ENCODE measurements around the gene CHN1. TPM values are rescaled to one million over a fixed set of nuclear protein-coding genes. Genes with fewer than 3 reads are reported as not detected.

The CHN1 gene
- total RNA-seq, 1 donor from 2014 or later, result 30.6 TPM

DNA sequence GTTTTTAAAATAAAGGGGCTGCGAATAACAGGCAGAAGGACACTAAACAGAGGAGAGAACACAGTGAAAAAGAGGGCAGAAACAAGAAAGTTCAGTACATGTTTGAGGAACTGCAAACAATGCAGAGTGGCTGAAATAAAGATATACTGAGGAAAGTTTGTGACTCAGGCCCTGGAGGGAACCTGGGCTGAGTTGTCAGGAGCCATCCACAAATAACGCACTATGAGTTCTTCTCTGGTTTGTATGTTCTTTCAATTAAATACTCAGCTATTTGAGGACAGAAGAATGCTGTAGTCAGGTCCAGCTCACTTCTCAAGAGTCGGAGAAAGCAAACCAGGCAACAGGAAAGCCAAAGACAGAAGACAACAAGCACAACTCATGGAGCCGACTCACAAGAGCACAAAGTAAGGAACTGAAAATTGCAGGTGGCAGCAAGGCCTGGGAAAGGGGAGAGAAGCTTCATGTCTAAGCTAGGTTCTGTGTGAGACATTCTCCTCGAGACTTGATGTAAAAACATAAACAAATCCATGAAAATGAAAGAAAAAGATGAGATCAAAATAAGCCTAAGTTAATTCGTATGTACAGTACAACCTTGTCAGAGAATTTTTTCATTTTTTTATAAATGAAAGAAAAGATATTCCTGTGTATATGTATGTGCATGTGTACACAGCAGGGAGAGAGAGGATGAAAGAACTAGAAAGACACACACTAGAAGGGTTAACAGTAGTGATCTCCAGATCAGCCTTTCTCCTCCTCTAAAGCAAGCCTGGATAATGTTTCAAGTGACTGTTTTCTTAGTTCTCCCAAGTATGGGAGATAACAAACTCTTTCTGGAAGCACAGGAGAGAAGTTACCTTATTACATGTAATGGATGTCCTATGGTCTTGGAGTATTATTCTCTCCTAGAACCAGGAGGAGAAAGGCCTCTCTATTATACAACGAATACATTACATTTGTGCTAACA is 41.5 kb downstream of the CHN1 start:
- TF ChIP-seq, protein P1, sequence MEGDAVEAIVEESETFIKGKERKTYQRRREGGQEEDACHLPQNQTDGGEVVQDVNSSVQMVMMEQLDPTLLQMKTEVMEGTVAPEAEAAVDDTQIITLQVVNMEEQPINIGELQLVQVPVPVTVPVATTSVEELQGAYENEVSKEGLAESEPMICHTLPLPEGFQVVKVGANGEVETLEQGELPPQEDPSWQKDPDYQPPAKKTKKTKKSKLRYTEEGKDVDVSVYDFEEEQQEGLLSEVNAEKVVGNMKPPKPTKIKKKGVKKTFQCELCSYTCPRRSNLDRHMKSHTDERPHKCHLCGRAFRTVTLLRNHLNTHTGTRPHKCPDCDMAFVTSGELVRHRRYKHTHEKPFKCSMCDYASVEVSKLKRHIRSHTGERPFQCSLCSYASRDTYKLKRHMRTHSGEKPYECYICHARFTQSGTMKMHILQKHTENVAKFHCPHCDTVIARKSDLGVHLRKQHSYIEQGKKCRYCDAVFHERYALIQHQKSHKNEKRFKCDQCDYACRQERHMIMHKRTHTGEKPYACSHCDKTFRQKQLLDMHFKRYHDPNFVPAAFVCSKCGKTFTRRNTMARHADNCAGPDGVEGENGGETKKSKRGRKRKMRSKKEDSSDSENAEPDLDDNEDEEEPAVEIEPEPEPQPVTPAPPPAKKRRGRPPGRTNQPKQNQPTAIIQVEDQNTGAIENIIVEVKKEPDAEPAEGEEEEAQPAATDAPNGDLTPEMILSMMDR (IDR thresholded peaks at IDR 0.05), result no peak
- no peak for DNase-seq
- Histone ChIP-seq H3K27ac (no peak overlapping the region), H3K4me1 (peaks cover 4% of the 10 kb centered on the region), H3K27me3 (no peaks in the 10 kb centered on the region), H3K9me3 (no peaks in the 10 kb centered on the region), H3K4me3 (no peak overlapping the region), H3K36me3 (no peaks in the 10 kb centered on the region)
- intact Hi-C loops (cut with DNase I), result no loop called here
- ATAC-seq, result no peak

DNA sequence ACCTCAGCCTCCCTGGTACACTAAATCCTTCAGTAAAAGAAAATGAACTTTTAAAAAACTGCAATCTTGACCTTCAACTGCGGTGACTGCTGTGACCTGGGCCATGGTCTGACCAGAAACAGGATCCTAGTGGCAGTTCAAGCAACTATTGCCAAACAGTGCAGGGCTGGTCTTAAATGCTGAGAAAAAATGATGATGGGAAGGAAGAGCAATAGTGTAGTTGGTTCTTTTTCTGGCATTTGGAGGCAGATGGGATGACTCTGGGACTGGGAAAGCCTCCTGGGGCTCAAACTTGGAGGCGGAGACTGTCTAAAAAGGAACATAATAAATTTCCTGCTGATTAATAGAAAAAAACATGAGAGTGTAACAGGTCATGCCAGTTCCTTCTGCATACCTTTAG is 45.4 kb downstream of the CHN1 start:
- no peaks in the 10 kb centered on the region for H3K36me3 ChIP-seq
- ATAC-seq (no peak), DNase-seq (no peak)
- H3K27ac ChIP-seq, result no peak overlapping the region
- H3K4me3 ChIP-seq, result no peak overlapping the region
- no peaks in the 10 kb centered on the region for H3K4me1 ChIP-seq
- no peaks in the 10 kb centered on the region for H3K27me3 ChIP-seq
- TF ChIP-seq, protein P1 (IDR thresholded peaks at IDR 0.05), result no peak
- H3K9me3 ChIP-seq, result no peaks in the 10 kb centered on the region
- intact Hi-C loops (cut with DNase I), result no loop called here

DNA sequence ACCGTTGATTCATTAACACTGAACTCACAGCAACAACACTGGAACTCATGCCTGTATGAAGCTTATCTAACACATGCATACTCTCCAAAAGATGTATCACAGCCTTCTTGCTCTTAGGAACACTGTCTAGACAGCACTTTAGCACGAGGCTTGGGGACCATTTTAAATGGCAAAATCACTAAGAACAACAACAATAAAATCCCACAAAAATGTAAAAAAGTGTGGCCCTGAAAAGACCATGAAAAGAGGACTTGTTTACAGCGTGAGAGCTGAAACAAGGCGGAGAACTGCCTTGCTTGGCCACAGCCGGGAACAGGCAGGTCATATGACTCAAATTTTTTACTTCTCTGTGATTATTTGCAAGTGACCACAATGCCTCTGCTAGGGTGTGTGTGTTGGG is 48.1 kb downstream of the CHN1 start:
- DNase-seq, result no peak
- no peaks in the 10 kb centered on the region for H3K36me3 ChIP-seq
- TF ChIP-seq, protein P1 (IDR thresholded peaks at IDR 0.05), result no peak
- H3K4me1 ChIP-seq, result no peaks in the 10 kb centered on the region
- no peaks in the 10 kb centered on the region for H3K27me3 ChIP-seq
- no peaks in the 10 kb centered on the region for H3K9me3 ChIP-seq
- no peak for ATAC-seq
- no peak overlapping the region for H3K4me3 ChIP-seq
- H3K27ac ChIP-seq, result no peak overlapping the region
- intact Hi-C loops (cut with DNase I), result no loop called here

DNA sequence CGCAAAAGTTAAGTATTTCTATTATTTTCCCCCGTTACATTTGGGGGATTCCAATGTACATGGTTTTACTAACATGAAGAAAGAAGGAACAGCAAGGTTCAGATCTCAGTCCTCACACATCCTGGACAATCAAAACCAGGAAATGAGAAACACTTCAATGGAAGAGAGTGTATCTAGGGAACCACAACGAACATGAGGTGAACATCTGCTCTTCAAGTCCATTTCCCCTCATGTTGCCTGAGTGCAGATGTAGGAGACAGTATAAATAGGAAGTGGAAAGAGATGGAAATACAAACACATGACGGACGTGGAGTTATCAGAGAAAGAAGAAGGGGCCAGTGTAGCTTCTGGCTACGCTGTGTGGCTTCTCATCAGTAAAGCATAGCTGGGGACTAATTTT is 52.6 kb downstream of the CHN1 start:
- ATAC-seq, result no peak
- Histone ChIP-seq H3K36me3 (no peaks in the 10 kb centered on the region), H3K4me1 (no peaks in the 10 kb centered on the region), H3K9me3 (no peaks in the 10 kb centered on the region), H3K4me3 (no peak overlapping the region), H3K27ac (no peak overlapping the region), H3K27me3 (no peaks in the 10 kb centered on the region)
- no peak for DNase-seq
- intact Hi-C loops (cut with DNase I), result no loop called here
- TF ChIP-seq, protein P1 (IDR thresholded peaks at IDR 0.05), result no peak

DNA sequence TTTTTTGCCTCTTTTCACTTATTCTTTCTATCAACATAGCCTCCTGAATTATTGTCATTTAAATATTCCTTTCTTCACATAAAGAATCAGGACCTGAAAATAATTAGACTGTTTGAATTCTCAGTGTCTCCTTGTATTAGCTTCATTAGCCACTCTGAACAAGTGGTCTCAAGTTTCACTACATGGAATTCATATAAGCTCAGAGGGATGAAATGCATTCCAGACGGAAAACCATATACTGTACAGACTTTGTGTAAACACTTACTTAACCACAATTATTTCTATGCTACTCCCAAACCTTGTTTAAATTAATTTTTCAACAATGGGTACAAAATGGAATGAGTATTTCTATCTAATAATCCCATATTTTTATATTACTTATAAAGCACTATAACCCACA is 53.4 kb downstream of the CHN1 start:
- Histone ChIP-seq H3K4me1 (no peaks in the 10 kb centered on the region), H3K27ac (no peak overlapping the region), H3K9me3 (no peaks in the 10 kb centered on the region), H3K36me3 (no peaks in the 10 kb centered on the region), H3K4me3 (no peak overlapping the region), H3K27me3 (no peaks in the 10 kb centered on the region)
- intact Hi-C loops (cut with DNase I), result no loop called here
- TF ChIP-seq, protein P1 (IDR thresholded peaks at IDR 0.05), result no peak
- no peak for DNase-seq
- no peak for ATAC-seq
